Dedifferentiated amniotic fluid mesenchymal stem cell (primary cell): ENCODE measurements around the gene C12orf76.
"Not testable (repeated sequence)": the region's sequence is repeated elsewhere in the genome, so short reads cannot be mapped to it uniquely, and the experiment has no call there.

Source experiments
- DNase-seq: peaks from one replicate; pipeline ENCODE4 v3.0.0-alpha.2; 2016; ENCODE audit errors: extremely low spot score

C12orf76 gene

GRCh38 chr12:110023059-110023980 is 25.0 kb downstream of the C12orf76 start:
- DNase-seq, result peak; percentile 57

DNA sequence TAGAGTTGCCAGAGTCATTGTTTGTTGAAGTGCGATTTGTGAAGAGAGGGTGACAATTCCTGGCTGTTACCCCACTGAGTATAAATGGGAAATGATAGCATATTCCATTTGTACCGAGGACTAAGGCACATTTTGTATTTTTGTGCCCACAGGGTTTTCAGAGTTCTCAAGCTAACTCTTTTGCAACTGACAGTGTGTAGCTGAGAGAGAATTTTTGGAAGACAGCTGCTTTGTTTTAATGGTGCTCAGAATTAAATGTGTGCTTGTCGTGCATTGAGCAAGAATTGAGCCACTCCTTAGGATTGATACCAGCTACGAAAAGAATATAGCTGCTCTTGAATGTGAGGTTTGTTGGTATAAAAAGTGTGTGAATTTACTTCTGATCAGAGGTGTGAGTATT is 27.4 kb downstream of the C12orf76 start:
- no peak for DNase-seq

- DNase-seq, result no peak
Observed at GRCh38 chr12:110015132-110015531, 33.2 kb downstream of the C12orf76 start.

GRCh38 chr12:110012659-110013058 is 35.7 kb downstream of the C12orf76 start:
- no peak for DNase-seq

- DNase-seq, result no peak
Observed at GRCh38 chr12:110012137-110012536, 36.2 kb downstream of the C12orf76 start.

DNA sequence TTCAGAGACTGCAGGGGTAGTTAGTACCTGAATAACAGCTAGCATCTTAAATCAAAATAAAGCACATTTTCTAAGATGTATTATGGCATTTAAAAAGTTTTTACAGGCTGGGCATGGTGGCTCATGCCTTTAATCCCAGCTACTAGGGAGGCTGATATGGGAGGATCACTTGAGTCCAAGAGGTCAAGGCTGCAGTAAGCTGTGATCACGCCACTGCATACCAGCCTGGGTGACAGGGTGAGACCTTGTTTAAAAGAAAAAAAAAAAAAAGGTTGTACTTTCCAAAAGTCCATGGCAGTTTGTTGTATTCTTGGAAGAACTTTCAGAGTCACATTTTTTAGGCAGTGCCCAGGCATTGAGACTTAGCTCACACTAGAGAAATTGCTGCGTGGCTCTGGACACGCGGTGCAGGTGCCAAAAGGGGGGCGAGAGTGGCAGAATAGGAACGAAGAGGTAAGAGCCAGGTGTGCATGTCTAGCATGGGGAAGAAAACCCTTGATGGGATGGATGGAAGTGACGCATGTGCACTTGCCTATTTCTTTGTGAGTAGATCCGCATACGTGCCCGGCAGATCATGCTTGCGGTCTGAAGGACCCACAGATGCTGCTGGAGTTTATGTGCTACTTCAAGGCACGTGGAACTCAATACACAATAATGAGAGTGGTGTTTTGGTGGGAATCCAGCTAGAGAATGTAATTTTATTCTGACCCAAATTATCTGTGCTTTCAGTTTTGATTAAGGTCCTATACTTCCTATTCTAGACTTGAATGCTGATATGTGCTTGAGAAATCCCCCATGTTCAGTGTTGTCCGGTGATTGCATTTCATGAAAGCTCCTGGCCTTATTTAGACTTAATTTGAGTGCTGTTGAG is 37.2 kb downstream of the C12orf76 start:
- no peak for DNase-seq

GRCh38 chr12:110008681-110009398 is 39.5 kb downstream of the C12orf76 start:
- not testable (repeated sequence) for DNase-seq

GRCh38 chr12:110007881-110008280 is 40.4 kb downstream of the C12orf76 start:
- DNase-seq, result no peak

GRCh38 chr12:110006115-110006514 is 42.2 kb downstream of the C12orf76 start:
- no peak for DNase-seq

DNA sequence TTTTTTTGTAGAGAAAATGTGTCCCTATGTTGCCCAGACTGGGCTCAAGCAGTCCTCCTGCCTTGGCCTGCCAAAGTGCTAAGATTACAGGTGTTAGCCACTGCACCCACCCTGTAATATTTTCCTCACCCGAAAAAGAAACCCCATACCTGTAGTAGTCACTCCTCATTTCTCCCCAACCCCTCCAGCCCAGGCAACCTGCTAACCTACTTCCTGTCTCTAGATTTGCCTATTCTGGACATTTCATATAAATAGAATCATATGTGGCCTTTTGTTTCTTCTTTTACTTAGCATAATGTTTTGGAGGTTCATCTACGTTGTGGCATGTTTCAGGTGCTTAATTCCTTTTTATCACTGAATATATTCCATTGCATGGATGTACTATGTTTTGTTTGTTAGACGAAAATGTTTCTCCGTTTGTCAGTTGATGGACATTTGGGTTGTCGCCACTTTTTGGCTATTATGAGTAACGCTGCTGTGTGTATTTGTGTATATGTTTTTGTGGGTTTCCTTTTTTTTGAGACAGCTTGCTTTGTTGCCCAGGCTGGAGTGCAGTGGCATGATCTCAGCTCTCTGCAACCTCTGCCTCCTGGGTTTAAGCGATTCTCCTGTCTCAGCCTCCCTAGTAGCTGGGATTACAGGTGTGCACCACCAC is 42.9 kb downstream of the C12orf76 start:
- no peak for DNase-seq

DNA sequence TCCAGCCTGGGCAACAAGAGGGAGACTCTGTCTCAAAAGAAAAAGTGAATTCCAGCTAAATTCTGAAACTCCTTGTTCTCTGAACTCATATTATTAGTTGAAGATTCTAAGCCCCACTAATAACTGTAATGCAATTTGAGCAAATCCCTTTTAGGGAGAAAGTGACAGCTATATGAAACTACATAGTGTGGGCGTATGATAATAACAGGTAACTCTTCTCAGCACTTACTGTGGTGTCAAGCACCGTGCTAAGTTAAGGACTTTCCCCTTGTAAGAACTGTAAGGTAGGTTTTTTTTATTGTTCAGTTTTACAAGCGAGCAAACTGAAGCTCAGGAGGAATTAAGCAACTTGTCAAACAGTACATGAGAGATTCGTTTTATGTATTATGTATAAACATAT is 43.7 kb downstream of the C12orf76 start:
- no peak for DNase-seq

DNA sequence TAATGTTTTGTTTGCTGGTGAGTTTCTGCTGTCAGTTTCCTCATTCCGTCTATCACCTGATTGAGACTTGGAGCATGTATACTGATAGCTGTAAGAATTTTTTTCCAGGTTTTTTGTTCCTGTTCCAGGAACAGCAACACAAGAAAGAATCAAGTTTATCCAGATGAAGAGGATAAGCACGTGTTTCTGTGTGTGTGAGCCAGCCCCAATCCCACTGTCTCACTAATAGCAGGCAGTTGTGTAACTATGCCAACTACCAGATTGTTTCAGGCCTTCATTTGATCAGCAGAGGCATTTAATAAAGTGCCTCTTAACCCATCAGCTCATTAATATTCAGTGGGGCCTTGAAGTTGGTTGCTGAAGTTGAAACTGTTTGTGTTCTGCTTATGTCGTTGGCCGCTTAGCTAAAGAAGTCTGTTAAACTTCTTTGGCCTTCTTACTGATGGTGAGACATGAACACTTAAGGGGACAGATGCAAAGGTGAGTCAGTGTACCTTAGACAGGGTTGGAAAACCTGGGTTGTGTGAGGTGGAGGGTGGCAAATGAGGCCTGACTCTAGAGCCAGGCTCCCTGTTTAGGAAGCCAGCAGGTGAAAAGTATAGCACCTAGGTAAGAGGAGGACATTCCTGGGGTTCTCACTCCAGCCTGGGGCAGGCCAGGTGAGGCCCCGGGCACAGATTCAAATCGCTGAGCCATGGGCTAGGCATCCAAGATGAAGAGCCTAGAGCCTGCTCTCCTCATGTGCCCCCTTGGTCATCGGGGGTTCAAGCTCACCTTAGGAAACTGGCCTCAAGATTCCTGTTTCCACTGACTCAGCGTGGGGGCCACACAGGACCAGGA is 45.4 kb downstream of the C12orf76 start:
- DNase-seq, result no peak

GRCh38 chr12:110001596-110001995 is 46.7 kb downstream of the C12orf76 start:
- peak; percentile 66 for DNase-seq

DNA sequence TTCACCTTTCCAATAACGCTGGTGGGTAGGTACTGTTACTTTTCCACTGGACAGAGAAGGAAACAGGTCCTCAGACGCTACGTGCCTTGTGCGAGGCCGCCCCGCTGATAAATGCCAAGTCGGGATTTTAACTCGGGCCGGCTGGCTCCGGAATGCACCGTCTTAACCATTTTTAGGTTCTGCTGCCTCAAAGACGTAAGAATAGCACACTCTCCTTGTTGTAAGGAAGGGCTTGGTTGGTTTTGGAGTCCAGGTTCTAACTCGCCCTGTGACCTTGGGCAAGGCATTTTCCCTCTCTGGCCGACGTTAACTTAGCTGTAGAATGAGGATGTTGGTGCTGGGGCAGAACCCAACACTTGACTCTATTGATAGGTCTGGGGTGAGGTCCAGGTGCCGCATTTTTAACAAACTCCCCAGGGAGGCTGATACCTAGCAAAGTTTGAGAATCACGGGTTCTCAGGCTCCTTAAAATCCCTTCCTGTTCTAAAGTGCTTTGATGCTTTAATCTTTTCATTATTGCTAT is 48.3 kb downstream of the C12orf76 start:
- DNase-seq, result peak; percentile 38

DNA sequence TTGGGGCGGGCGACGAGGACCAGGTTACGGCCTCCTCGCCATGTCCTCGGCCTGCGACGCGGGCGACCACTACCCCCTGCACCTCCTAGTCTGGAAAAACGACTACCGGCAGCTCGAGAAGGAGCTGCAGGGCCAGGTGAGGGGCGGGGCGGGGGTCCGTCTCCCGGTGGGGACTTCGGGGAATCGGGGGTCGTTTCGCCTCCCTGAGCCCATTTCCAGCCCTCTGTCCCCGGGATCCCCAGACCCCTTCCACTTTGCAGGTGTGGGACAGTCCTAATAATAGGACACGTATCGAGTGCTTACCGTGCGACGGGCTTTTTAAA is 48.7 kb downstream of the C12orf76 start:
- DNase-seq, result no peak

DNA sequence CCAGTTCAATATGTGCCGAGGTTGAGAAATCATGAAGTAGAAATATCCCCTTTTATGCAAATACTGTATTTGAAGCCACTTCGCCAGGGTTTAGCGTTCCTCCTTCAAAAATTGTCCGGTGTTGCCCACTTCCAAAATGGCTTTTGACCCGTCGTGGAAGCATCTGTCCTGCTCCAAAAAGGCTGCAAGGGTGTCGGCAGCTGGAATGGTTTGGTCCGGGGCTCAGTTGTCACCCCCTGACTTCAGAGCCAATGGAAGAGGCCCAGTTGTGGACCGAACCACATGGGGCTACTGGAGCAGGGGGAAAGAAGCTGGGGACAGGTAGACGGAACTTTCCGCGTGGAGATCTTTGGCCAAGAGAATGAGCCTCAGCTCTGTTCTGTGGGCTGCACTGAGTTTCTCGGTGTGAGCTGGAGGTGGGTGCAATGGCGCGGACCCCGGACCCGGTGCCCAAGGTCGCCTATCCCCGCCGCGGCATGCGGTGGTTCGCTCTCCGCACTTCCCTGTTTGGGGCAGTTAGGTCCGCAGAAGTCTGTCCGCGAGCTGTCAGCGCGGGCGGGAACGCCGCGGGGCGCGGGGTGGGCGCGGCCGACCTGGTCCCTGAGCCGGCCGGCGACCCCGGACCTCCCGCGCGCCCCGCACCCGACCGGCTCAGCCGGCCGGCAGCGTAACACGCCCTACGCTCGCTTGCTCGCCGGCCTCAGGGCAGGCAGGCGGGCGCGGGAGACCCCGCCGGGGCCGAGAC is 49.2 kb downstream of the C12orf76 start, which contains the start of gene ANKRD13A:
Gene ANKRD13A (plus strand): TSS at position 527 of the 745 bp plus-strand sequence. CDS start 259 bp downstream, outside the sequence.
- DNase-seq, result peak; percentile 94

GRCh38 chr12:109998241-109998903 is 50.0 kb downstream of the C12orf76 start:
- DNase-seq, result no peak

GRCh38 chr12:109997393-109997792 is 50.9 kb downstream of the C12orf76 start:
- no peak for DNase-seq

DNA sequence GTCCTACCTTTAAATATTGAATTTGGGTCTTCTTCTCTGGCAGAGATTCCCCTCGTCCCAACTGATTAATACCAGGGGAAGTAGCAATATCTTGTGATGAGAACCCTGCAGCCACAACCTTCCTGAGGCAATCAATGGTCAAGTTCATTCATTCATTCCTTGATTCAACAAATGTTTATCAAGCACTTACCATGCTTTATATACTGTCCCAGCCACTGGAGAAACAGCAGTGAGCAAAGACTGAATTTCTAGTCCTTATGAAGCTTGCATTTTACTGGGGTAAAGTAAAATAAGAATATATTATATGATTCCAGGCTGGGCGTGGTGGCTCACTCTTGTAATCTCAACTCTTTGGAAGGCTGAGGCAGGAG is 51.9 kb downstream of the C12orf76 start:
- DNase-seq, result no peak
